Measurements from ENCODE around the gene MARCHF3.

- TF ChIP-seq CTCF (IDR thresholded peaks at IDR 0.05) (no peak), POLR2AphosphoS5 (IDR thresholded peaks at IDR 0.05) (peak; percentile 17)
Measured at GRCh38 chr5:126875303-126875785, 155.0 kb downstream of the MARCHF3 start.

Measured in gastroesophageal sphincter (tissue), 3 donors.